ENCODE data around the gene MAD2L1.

DNA sequence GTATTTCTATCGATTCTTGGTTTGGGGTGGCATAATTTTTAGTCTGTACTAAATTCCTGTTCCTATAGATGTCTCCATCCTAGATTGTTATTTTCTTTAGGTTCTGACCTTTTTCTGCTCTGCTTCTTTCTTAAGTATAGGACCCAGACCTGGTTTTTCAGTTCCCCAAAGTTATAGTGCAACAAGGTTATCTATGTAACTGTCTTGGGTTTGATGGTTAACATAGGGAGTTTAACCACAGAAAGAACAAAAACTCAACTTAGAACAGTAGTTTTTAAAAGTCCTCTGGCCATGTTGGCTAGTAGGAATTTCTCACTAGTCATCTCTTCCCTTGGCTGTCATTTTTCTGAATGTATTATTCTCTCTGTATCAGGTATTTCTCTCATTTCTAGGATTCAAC, 38.8 kb upstream of the MAD2L1 start:
- TF ChIP-seq, protein P1, sequence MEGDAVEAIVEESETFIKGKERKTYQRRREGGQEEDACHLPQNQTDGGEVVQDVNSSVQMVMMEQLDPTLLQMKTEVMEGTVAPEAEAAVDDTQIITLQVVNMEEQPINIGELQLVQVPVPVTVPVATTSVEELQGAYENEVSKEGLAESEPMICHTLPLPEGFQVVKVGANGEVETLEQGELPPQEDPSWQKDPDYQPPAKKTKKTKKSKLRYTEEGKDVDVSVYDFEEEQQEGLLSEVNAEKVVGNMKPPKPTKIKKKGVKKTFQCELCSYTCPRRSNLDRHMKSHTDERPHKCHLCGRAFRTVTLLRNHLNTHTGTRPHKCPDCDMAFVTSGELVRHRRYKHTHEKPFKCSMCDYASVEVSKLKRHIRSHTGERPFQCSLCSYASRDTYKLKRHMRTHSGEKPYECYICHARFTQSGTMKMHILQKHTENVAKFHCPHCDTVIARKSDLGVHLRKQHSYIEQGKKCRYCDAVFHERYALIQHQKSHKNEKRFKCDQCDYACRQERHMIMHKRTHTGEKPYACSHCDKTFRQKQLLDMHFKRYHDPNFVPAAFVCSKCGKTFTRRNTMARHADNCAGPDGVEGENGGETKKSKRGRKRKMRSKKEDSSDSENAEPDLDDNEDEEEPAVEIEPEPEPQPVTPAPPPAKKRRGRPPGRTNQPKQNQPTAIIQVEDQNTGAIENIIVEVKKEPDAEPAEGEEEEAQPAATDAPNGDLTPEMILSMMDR (IDR thresholded peaks at IDR 0.05; ENCODE audit: low read length) = no peak
- no peak for TF ChIP-seq EZH2 (IDR thresholded peaks at IDR 0.05; ENCODE audit: borderline replicate concordance, low read length)

Data from OCI-LY1 (cell line).